HFFc6 (cell line): ENCODE data around the gene OR4D10. TPM values are rescaled to one million over a fixed set of nuclear protein-coding genes. Genes with fewer than 3 reads are reported as not detected.
A peak's percentile ranks its signal among the peaks of the same experiment; 100 is the strongest.
"Not testable (repeated sequence)": the region's sequence is repeated elsewhere in the genome, so short reads cannot be mapped to it uniquely, and the experiment has no call there.

Experiments
- DNase-seq: peaks from one replicate; pipeline ENCODE4 v3.0.0-alpha.2; 2018
- H3K27ac Mint-ChIP-seq: 2 replicates; pipeline ENCODE4 v1.8.0; 2020; ENCODE audit warnings: mild to moderate bottlenecking, mixed read lengths
- H3K27me3 Mint-ChIP-seq: 2 replicates; pipeline ENCODE4 v1.8.0; 2021; ENCODE audit warnings: mild to moderate bottlenecking, moderate library complexity, mixed read lengths; ENCODE audit not compliant: insufficient read depth
- H3K36me3 Mint-ChIP-seq: 2 replicates; pipeline ENCODE4 v1.8.0; 2021; ENCODE audit warnings: low read depth, mixed read lengths
- H3K4me1 Mint-ChIP-seq: 2 replicates; pipeline ENCODE4 v1.8.0; 2020; ENCODE audit warnings: low read depth, mixed read lengths
- H3K4me3 Mint-ChIP-seq: 2 replicates; pipeline ENCODE4 v1.8.0; 2020; ENCODE audit warnings: mild to moderate bottlenecking, moderate library complexity, mixed read lengths
- H3K9me3 Mint-ChIP-seq: 2 replicates; pipeline ENCODE4 v1.8.0; 2020; ENCODE audit warnings: mild to moderate bottlenecking, mixed read lengths
- total RNA-seq, 6 experiments: library from RNA; stranded (reverse); fragmentation: NEBNext Ultra II Directional; extraction: Animal tissue kit (Norgen Biotek cat#: 25700); gene quantifications; 2 replicates in 1 of 6; 3 replicates in 5 of 6; pipeline ENCODE4 v1.2.3, GENCODE V29; 2021
- TF ChIP-seq, protein P1 (sequence below): fragments of 200-600 bp; sonication (generic); IDR thresholded peaks from 2 replicates; pipeline ENCODE4 v1.5.0; 2021; ENCODE audit warnings: antibody characterized with exemption, mild to moderate bottlenecking

The OR4D10 gene
- total RNA-seq, 6 experiments from 2014 or later, result not detected

DNA sequence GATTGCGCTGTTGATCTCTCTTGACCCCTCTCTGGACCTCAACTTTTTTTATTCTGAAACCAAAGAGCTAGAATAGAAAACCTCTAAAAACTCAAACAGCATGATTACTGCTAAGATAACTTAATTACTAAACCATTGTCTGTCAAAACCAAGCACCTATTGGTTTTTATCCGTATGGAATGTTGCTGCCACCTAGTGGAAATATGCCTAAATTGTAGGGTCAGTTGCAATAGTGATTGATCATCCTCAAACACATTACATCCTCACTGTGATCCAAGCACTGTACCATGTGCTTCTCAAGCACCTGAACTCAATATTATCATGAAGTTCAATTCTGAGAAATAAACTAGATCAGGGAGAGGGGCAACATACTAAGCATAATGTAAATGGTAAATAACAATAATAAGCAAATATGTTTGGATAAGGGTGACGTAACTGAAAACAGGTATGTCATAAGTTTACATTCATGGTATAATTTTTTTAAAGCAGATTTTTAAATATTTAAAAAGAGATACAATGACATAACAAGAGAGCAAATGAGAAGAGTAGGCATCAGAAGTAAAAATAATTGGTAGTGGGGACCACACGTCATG lies 43.1 kb upstream of the OR4D10 start:
- no peaks in the 10 kb centered on the region; the same call in 1 of the 2 replicates for H3K27me3 Mint-ChIP-seq
- H3K9me3 Mint-ChIP-seq, result no peaks in the 10 kb centered on the region
- peak; percentile 43 for DNase-seq
- H3K36me3 Mint-ChIP-seq, result no peaks in the 10 kb centered on the region
- TF ChIP-seq, protein P1, sequence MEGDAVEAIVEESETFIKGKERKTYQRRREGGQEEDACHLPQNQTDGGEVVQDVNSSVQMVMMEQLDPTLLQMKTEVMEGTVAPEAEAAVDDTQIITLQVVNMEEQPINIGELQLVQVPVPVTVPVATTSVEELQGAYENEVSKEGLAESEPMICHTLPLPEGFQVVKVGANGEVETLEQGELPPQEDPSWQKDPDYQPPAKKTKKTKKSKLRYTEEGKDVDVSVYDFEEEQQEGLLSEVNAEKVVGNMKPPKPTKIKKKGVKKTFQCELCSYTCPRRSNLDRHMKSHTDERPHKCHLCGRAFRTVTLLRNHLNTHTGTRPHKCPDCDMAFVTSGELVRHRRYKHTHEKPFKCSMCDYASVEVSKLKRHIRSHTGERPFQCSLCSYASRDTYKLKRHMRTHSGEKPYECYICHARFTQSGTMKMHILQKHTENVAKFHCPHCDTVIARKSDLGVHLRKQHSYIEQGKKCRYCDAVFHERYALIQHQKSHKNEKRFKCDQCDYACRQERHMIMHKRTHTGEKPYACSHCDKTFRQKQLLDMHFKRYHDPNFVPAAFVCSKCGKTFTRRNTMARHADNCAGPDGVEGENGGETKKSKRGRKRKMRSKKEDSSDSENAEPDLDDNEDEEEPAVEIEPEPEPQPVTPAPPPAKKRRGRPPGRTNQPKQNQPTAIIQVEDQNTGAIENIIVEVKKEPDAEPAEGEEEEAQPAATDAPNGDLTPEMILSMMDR, result peak; percentile 89
- H3K27ac Mint-ChIP-seq, result no peak overlapping the region
- no peak overlapping the region for H3K4me3 Mint-ChIP-seq
- no peaks in the 10 kb centered on the region for H3K4me1 Mint-ChIP-seq

DNA sequence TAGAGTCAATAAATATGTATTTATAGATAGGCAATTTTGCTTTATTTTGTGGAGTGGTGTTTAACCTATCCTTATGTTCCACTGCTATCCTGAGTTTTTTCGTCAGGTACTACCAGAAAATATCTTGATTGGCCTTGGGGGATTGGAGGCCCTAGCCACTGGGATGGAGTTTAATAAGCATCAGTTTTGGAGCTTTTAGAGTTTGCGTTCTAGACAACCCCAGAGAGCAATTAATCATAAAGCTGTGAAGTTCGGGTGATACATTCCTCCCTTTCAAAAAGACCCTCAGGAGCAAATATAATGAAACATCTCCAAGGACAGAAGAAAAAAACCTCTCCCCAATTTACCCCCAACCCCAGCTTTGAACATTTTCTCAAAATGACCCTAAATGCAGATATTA lies 36.9 kb upstream of the OR4D10 start, which contains the start of gene OR5A1:
OR5A1 (plus strand) TSS at position 301 of the 400 bp plus-strand sequence. CDS start 6,700 bp downstream, outside the sequence.
- H3K27me3 Mint-ChIP-seq, result no peaks in the 10 kb centered on the region; the same call in 1 of the 2 replicates
- H3K4me3 Mint-ChIP-seq, result no peak within 1 kb of the TSS
- H3K4me1 Mint-ChIP-seq, result no peaks in the 10 kb centered on the region
- no peaks in the 10 kb centered on the region for H3K9me3 Mint-ChIP-seq
- H3K27ac Mint-ChIP-seq, result no peak within 1 kb of the TSS
- no peaks in the 10 kb centered on the region for H3K36me3 Mint-ChIP-seq
- no peak for DNase-seq
- TF ChIP-seq, protein P1, result no peak

DNA sequence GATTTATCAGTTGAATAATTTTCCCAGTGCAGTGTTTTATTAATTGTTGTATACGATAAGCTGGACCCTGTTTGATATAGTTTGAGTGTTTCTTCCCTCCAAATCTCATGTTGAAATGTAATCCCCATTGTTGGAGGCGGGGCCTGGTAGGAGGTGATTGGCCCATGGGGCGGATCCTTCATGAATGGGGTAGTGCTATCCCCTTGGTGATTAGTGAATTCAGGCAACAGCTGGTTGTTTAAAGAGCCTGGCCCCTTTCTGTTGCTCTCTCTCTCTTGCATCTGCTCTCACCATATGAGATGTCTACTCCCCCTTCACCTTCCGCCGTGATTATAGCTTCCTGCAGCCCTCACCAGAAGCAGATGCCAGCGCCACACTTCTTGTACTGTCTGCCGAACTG lies 35.3 kb upstream of the OR4D10 start:
- no peaks in the 10 kb centered on the region for H3K9me3 Mint-ChIP-seq
- H3K36me3 Mint-ChIP-seq, result no peaks in the 10 kb centered on the region
- H3K4me3 Mint-ChIP-seq, result no peak overlapping the region
- TF ChIP-seq, protein P1, result no peak
- H3K4me1 Mint-ChIP-seq, result no peaks in the 10 kb centered on the region
- DNase-seq, result no peak
- H3K27ac Mint-ChIP-seq, result no peak overlapping the region
- H3K27me3 Mint-ChIP-seq, result no peaks in the 10 kb centered on the region; the same call in 1 of the 2 replicates

DNA sequence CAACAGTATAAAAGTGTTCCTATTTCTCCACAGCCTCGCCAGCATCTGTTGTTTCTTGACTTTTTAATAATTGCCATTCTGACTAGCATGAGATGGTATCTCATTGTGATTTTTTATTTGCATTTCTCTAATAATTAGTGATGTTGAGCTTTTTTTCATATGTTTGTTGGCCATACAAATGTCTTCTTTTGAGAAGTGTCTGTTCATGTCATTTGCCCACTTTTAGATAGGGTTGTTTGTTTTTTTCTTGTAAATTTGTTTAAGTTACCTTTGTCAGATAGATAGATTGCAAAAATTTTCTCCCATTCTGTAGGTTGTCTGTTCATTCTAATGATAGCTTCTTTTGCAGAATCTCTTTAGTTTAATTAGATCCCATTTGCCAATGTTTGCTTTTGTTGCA lies 27.5 kb upstream of the OR4D10 start:
- H3K27ac Mint-ChIP-seq, H3K4me3 Mint-ChIP-seq, H3K9me3 Mint-ChIP-seq, H3K27me3 Mint-ChIP-seq, H3K36me3 Mint-ChIP-seq, DNase-seq, H3K4me1 Mint-ChIP-seq: not testable (repeated sequence)

DNA sequence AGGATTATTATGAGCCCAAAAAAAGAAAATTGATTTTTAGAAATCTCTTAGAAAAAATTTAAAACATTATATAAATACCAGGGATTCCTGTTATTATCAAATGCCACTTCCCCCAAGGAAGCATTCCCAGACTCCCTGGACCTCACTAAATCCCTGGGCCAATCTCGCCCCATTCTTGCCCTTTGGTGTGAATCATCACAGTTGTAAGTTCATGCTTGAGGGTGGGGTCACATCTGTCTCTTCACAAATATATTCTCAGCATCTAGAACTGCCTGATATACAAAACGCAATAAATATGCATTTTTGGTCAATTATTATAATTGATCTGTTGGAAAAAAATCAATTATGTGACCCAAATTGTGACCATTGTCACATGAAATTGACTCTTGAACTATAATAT lies 24.6 kb upstream of the OR4D10 start:
- H3K27ac Mint-ChIP-seq, result no peak overlapping the region
- TF ChIP-seq, protein P1, result no peak
- no peaks in the 10 kb centered on the region for H3K36me3 Mint-ChIP-seq
- peaks cover 3% of the 10 kb centered on the region; the same call in 1 of the 2 replicates for H3K27me3 Mint-ChIP-seq
- no peak overlapping the region for H3K4me3 Mint-ChIP-seq
- no peaks in the 10 kb centered on the region for H3K4me1 Mint-ChIP-seq
- DNase-seq, result no peak
- no peaks in the 10 kb centered on the region for H3K9me3 Mint-ChIP-seq

DNA sequence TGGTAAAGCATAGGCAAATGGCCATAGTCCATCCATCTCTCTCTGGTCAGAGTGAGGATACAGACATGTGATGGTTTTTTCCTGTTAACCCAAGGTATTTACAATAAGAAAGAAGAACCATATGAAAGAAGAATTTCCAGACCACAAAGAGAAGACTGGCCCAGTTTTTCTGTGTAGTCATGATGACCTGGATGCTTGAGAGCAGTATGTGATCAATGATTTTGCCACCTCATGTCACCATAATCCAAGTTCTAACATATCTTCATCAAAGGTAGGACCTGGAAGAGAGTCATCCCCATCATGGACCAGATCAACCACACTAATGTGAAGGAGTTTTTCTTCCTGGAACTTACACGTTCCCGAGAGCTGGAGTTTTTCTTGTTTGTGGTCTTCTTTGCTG lies 16.5 kb upstream of the OR4D10 start, which contains the start of gene OR4D6:
OR4D6 (plus strand) TSS at position 301 of the 400 bp plus-strand sequence; CDS start at position 301, 0 bp downstream.
- Mint-ChIP-seq H3K4me3 (no peak within 1 kb of the TSS), H3K27ac (no peak within 1 kb of the TSS), H3K9me3 (no peaks in the 10 kb centered on the region), H3K36me3 (no peaks in the 10 kb centered on the region), H3K4me1 (no peaks in the 10 kb centered on the region), H3K27me3 (peaks cover 2% of the 10 kb centered on the region; the same call in 1 of the 2 replicates)
- TF ChIP-seq, protein P1, result no peak
- DNase-seq, result no peak
